ENCODE measurements around the gene MBP.
A peak's percentile ranks its signal among the peaks of the same experiment; 100 is the strongest.

The MBP gene

DNA sequence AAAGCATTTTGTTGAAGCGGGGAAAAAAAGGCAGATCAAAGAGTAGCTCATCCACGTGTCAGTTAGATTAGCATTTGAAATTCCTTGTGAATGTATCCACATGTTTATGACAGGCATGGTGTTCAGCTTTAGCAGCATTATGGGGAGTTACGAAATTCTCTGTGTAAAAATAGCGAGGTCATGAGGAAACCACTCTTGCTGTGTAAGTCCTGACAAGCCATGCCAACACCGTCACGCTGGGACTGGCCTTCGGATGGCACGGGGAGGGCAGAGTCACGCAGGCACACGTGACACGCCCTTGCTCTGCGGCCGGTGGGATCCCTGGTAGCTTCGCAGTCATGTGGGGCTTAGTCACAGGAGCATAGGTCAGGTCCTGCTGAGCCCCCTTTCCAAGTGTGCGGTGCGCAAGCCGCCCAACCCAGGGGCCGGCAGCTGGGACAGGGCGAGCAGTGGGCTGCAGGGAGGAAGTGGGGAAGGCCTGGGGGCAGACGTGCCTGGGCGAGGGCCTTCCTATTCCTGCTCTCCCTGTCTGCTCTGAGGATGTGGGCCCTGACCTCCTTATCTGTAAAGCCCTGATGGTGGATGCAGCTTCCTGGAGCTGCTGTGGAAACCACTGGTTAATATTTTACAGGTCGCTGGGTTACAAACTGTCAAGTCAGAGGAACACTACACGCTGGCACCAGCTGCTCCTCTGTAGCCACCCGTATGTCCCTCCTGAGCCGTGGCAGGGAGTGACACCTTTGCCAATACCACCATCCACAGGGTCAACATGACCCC, 18.0 kb downstream of the MBP start:
- peak; percentile 85 for DNase-seq (ENCODE audit: low spot score)

DNA sequence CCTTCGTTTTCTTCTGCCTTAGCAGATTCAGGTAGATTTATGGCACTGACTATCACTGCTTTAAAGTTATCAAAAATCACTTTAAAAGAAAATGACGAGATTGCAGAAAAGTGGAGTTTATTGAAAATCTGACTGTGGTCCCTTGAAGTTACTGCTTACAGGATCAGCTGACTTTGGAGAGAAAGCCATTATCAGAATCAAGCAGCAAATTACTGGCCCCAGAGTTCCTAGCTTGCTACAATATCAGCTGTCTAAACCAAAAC, 18.5 kb downstream of the MBP start:
- DNase-seq (ENCODE audit: low spot score), result no peak

DNA sequence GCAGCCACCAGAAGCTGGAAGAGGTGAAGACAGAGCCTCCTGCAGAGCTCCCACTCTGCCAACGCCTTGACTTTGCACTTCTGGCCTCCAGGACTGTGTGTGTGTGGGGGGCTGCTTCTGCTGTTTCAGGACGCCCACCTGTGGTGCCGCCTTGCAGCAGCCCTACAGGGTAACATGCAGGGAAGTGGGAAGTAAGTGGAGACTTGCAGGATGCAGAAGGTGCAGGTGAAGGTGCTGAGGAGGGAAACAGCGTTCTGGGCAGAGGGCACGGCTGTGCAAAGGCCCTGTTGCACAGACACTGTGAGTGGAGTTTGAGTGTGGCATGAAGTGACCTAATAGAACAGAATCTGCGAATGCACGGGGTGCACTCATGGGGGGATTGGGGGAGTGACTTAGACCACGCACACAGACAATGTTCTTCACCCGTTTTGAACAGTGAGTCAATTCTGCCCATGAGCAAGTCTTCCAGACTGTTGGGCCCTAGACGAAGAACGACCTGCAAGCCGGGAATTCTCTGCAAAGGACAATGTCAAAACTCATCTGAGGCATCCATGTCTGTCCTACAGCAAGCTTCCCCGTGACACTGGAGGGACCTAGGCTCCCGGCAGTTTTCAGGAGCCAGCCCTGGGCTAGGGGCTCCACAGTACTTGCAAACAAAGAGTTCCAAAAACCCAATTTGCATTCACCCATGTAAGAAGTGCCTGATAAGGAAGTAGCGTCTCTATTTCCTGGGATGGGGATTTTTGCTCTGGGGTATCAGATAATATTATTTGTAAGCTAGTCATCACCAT, 19.0 kb downstream of the MBP start:
- no peak for DNase-seq (ENCODE audit: low spot score)

- no peak for DNase-seq (ENCODE audit: low spot score)
Observed at GRCh38 chr18:77112747-77113092, 19.9 kb downstream of the MBP start.

DNA sequence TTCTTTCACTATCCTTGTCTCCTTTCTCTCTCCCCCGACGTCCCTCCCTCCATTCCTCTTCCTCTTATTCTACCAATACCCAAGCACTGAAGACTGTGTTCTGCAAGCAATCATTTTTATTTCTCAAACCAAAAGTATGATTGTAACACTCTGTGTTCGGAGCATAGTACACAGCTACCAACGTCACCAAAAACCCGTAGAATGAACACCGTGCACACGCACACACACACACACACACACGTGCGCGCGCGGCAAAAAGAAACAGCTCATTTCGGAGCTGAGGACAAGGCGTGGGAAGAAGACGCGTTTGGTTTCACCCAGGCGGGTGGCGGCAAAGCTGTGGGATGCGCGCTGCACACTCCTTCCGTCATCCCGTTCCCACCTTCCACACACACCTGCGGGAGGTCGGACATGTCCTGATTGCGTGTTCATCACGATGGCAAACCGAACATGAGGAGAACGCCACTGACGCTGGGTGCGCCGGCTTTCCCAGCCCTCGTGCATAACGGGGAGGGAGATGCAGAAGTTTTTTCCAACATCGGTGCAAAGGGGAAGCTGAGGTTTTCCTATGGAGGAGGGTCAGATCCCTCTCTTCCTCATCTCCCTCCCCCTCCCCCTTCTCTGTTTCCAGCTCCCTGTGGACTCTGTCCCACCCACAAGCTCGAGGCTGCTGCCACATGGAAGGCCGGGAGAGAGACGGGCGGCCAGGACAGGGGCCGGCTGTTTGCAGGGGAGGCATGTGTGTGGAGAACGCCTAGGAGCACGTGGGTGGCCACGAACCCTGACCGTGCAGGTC, 20.4 kb downstream of the MBP start:
- no peak for DNase-seq (ENCODE audit: low spot score)

DNA sequence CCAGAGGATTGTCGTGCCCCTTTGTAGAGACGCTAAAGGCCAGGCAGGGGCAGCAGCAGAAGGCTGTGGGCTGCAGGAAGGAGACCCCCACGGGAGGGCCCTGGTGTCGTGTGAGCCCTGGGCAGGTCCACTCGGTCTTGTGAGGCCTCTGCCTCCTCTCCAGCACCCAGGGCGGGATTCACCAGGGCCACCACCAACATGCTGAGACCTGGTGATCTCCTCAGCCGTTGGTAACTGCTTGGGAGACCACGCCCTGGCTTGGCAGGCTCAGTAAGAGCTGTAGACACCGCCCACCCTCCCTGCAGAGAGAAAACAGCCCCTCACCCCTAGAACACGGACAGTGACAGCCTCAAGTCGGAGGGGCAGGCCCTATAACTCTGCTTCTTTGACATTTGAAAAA, 21.1 kb downstream of the MBP start:
- no peak for DNase-seq (ENCODE audit: low spot score)

DNA sequence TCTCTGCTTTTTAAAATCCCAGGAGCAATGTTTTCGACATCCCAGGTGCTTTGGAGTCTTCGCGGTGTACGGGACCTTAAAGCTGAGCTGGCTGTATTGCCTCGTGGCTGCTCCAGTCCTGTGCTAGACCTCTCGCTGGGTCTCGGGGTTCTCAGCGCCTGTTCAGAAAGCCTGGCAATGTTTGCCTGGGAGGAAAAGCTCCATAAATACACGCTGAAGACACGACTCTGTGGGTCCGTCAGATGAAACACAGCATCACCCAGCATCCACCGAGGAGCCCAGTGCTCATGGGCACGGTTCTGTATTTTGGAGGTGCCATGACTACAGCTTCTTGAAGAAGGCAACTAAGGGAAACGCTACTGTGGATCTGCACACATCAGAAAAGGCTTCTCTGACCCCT, 21.6 kb downstream of the MBP start:
- no peak for DNase-seq (ENCODE audit: low spot score)

DNA sequence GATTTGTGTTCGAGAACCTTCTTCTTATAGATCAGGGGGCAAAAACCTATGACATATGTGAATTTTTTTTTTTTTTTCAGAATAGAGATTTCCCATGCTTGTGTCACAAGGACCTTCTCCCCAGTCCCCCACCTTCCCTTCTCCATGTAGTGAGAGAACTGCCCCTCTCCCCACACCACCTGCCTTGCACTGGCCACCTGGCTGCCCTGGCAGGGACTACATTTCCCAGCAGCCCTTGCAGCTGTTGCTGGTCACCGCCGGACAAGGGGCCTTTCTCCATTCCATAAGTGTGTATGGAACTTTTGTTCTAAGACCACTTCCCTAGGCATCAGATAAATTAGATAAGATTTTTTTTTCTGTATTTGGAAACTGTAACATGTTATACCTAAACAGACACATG, 22.2 kb downstream of the MBP start:
- DNase-seq (ENCODE audit: low spot score), result no peak

GRCh38 chr18:77109648-77110019, 22.9 kb downstream of the MBP start:
- DNase-seq (ENCODE audit: low spot score), result no peak

GRCh38 chr18:77108821-77109647, 23.5 kb downstream of the MBP start:
- DNase-seq (ENCODE audit: low spot score), result no peak

DNA sequence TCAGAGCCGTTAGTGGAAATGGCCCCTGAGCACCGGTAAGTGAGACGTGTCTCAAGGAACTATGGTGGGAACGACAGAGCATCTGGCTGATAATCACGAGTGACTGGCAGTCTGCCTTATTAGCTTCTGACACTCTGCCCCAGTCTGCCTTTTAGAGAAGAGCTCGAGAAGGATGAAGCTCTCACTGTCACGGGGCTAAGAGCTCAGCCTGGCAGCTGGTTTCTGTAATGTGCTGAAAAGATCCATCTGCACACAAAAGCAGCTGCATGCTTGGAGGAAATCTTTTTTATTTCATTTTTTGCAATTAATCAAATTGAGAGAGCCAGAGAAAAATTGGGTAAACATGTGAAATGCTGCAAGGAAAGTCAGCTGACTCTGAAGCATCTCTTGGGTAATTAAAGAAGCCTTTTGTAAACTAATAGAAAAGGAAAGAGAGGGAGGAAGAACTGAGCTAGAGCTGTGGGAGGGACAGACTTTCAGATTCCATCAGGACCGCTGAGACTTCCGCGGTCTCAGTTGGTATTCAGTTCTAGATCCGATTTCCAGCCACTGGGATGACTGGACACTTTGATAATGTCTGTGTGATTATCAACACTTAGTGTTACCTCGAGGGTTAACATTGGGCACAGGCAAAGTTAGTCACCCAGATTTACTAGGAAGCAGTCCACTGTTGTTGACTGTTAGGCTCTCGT, 24.4 kb downstream of the MBP start:
- no peak for DNase-seq (ENCODE audit: low spot score)

DNA sequence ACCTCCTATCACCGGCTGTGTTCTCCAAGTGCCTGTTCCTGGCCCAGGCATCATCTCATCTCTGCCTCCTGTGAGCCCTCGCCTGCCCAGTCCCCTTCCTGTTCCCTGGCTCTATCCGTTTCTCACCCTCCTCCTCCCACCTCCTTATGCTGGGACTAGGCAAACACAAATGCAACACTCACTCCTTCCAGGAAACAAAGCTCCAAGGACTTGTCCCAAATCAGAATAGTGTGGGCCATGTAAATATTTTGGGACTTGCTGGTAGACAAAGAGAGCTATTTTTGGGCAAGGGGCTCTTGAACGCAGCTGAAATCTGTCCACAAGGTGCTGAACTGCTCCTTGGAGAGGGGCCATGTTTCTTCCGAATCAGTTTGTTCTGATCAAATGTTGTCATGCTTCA, 25.3 kb downstream of the MBP start:
- DNase-seq (ENCODE audit: low spot score), result no peak

- DNase-seq (ENCODE audit: low spot score), result no peak
Observed at GRCh38 chr18:77106331-77106730, 26.3 kb downstream of the MBP start.

GRCh38 chr18:77105680-77106079, 26.9 kb downstream of the MBP start:
- no peak for DNase-seq (ENCODE audit: low spot score)

GRCh38 chr18:77105028-77105427, 27.6 kb downstream of the MBP start:
- no peak for DNase-seq (ENCODE audit: low spot score)

DNA sequence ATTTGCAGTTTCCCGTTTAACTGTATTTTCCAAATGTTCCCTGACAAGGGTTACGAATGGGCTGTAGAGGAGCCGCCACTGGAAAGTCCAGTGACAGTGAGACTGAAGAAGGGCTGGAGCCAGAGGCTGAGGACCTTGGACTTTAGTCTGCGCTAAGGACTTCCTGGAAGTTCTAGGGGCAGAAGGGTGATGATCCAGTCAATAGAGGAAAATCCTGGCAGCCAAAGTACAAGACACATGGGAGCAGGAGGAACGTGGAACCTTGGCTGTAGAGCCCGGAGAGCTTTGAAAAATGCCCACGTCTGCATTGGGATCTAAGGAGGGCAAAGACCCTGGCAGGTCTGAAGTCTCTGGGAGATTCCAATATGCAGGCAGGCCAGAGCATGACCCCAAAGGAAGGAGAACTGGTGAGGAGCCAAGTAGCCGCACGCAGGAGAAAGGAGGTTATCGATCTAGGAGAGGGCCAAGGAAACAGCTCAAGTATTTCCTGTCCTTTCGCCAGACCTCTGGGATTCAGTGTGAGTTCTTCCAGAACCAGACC, 28.5 kb downstream of the MBP start:
- DNase-seq (ENCODE audit: low spot score), result no peak

- no peak for DNase-seq (ENCODE audit: low spot score)
Observed at GRCh38 chr18:77103187-77103850, 29.3 kb downstream of the MBP start.

GRCh38 chr18:77102259-77103040, 30.1 kb downstream of the MBP start:
- DNase-seq (ENCODE audit: low spot score), result no peak

DNA sequence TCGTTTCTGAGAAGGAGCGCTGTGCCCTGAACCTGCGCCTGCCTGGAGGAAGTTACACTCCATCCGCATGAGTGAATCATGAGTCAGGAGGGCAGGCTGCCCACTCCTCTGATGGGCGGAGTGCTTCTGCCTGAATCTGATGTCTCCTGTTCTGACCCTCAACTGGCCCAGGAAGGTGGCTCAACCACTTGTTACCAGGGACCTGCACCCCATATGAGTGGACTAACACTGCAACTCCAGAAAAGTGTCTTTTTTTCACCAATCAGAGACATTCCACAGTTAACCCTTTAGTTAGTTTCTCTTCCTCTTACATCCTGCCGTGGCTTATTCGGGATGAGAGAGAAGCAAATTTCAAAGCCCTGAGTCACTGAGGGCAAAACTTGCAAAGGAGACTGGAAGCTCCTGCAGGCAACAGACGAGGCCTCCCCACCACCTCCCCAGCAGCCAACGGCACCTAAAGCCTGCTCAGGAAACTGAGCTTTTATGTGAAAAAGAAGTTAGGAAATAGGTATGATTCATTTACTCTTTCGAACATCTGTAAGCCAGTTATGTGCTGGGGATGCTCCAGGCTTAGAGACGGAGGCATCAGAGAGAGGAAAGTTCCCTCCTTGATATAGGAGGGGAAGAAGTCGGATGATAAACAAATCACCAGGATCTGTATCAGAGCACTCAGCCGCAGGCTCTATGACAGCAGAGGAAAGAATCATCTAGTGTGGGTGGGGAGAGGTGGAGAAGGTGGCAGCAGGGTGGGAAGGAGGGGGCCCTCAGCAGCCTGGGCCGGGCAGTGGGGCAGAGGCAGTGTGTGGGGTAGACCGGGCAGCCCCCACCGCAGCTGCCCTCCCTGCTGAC, 30.9 kb downstream of the MBP start:
- DNase-seq (ENCODE audit: low spot score), result peak; percentile 47
